GM13976 (cell line): ENCODE results near the gene UGT1A8.

Source experiments
- DNase-seq: peaks from one replicate; pipeline ENCODE4 v3.0.0; 2012; ENCODE audit warnings: low spot score
- in situ Hi-C: fragments of 300-500 bp; cut with MboI; formaldehyde crosslinking; loops from one replicate; pipeline ENCODE4 v1.12.0; 2022; ENCODE audit warnings: low sequenced_read_pairs, mixed read lengths, inconsistent platforms; ENCODE audit not compliant: unreplicated experiment
- TF ChIP-seq, protein P1 (sequence below): IDR thresholded peaks from 2 replicates; pipeline ENCODE4 v1.5.1; 2012; ENCODE audit warnings: borderline replicate concordance, mild to moderate bottlenecking; ENCODE audit not compliant: insufficient read depth; ENCODE audit errors: extremely low read depth, missing control alignments, control extremely low read depth

UGT1A8 gene

DNA sequence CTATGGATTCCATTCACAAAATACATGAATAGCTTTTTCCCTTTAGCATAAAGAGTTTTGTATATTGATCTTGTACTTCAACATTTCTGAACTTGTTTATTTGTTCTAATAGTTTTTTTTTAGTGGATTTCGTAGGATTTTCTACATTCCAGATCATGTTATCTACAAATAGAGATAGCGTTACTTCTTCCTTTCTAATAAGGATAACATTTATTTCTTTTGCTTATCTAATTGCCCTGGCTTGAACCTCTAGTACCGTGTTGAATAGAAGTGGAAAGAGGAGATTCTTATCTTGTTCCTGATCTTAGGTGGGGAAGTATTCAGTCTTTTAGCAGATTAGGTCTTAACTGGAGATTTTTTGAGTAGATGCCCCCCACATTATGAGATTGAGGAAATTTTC, 84.8 kb downstream of the UGT1A8 start:
- TF ChIP-seq, protein P1, sequence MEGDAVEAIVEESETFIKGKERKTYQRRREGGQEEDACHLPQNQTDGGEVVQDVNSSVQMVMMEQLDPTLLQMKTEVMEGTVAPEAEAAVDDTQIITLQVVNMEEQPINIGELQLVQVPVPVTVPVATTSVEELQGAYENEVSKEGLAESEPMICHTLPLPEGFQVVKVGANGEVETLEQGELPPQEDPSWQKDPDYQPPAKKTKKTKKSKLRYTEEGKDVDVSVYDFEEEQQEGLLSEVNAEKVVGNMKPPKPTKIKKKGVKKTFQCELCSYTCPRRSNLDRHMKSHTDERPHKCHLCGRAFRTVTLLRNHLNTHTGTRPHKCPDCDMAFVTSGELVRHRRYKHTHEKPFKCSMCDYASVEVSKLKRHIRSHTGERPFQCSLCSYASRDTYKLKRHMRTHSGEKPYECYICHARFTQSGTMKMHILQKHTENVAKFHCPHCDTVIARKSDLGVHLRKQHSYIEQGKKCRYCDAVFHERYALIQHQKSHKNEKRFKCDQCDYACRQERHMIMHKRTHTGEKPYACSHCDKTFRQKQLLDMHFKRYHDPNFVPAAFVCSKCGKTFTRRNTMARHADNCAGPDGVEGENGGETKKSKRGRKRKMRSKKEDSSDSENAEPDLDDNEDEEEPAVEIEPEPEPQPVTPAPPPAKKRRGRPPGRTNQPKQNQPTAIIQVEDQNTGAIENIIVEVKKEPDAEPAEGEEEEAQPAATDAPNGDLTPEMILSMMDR = no peak
- in situ Hi-C loops = loop anchor here (25.0 kb wide), 2 partner anchors 240 to 415 kb away; no protein-coding TSS in a partner anchor
- no peak for DNase-seq

DNA sequence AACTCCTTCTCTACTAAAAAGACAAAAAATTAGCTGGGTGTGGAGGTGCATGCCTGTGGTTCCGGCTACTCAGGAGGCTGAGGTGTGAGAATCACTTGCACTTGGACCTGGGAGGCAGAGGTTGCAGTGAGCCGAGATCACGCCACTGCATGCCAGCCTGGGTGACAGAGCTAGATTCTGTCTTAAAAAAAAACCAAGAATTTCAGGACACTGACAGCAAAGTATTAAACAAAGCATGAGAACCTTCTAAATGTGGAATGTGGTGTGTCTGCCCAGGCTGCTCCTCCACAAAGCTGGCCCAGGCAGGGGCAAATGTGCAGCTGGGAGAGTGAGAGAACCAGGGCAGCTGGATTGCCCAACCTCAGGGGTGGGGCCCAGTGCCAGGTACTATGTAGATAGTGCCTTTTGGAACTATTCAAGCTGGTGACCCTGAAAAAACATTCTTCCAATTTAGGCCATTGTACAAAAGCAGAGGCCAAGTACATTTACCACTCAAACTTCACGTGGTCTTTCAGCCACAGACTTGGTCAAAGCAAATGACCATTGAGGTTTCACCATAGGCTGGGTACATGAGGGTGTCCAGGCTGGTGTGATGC, 88.6 kb downstream of the UGT1A8 start:
- TF ChIP-seq, protein P1 = no peak
- DNase-seq = no peak
- in situ Hi-C loops = loop anchor here (25.0 kb wide), 2 partner anchors 244 to 419 kb away; no protein-coding TSS in a partner anchor

DNA sequence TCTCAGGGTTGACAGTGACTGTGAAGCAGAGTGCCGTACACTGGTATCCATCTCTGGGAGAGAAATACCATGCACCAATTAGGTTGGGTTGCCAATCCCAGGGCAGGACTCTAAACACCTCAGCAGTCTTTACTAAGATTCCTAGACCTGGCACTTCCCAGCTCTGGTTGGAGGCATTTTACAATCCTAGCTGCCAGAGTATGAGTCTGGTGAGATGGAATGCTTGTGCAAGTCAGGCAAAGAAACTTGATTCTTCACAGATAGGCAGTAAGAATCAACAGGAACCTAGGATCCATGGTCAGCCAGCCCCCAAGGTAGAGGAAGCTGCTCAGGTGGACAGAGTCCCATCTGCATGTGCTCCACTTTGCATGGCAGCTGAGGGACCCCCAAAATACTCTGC, 89.3 kb downstream of the UGT1A8 start:
- DNase-seq = no peak
- in situ Hi-C loops = loop anchor here (25.0 kb wide), 2 partner anchors 244 to 419 kb away; no protein-coding TSS in a partner anchor

DNA sequence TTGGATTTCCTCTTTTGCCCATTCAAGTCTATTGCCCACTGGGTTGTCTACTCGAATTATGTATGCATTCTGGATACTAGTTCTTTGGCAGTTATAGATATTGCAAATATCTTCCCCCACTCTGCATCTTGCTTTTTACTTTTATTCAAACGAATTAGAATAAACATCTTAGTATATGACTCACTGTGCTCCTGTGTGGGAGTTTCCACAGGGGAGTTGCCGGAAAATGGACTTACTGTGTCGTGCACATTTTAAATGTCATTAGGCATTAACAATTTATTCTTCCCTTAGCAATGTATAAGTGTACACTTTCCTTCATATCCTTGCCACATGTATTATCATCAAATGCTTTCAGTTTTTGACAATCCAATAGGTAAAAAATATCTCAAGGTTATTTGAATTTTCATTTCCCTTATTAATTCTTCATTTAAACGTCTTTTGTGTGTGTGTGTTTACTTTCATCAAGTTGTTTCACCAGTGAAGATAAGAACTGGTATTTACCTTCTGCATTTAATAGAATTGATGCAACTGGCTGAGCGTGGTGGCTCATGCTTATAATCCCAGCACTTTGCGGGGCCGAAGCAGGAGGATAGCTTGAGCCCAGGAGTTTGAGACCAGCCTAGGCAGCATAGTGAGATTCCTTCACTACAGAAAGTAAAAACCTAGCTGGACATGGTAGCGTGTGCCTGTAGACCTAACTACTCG, 90.7 kb downstream of the UGT1A8 start:
- no peak for DNase-seq
- in situ Hi-C loops = loop anchor here (25.0 kb wide), 2 partner anchors 246 to 421 kb away; no protein-coding TSS in a partner anchor
- TF ChIP-seq, protein P1 = no peak

More for the DNA sequence above, 89.3 kb downstream of the UGT1A8 start:
- TF ChIP-seq, protein P1 = no peak

DNA sequence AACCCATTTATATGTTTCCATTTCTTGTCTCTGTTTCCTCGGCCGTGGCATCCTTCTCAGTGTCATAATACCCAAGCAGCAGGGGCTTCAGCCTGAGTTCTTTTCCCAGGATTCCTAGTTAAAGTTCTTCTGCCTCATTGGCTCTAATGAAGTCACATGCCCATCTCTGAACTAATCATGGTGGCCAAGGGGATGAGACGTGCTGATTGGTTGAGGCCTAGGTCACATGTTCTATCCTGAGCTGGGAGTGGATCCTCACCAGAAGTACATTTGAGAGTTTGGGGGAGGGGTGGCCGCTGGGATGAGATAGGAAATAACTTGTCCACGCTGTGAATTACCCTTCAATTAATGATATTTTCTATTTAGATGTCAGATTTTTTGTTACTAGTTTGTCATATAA, 91.5 kb downstream of the UGT1A8 start:
- TF ChIP-seq, protein P1 = no peak
- DNase-seq = no peak
- in situ Hi-C loops = loop anchor here (25.0 kb wide), 2 partner anchors 247 to 422 kb away; no protein-coding TSS in a partner anchor

DNA sequence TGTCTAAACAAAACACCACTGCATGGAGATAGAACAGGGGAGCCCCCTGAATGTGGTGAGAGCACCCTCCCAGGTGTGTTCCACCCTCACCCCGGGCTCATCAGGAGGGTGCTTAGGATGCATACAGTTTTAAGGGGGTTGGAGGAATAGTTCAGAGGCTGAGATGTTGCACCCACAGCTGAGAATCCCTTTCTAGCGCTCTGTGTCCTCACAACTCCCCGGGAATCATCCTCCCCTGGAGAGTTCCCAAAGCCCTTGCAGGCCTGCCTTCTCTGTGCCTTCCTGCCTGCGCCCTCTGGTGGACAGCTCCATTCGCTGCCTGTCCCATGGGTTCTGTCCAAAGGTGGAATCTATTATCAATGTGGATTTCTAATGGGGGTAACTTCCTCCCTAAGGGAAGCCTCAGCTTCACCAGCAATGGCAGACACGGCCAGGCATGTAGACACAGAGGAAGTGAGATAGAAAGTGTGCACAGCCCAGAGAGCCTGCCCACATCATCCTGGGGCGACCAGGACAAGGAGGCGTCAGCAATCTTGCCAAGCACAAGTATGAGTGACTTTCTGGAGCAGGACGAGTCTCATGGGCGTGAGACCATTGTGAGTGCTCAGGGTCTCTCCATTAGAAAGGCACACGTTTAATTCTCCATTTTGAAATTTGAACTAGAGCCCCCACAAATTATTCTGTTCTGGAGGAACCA, 94.0 kb downstream of the UGT1A8 start:
- in situ Hi-C loops = loop anchor here (25.0 kb wide), 2 partner anchors 249 to 424 kb away; no protein-coding TSS in a partner anchor
- TF ChIP-seq, protein P1 = peak; percentile 86
- peak; percentile 64 for DNase-seq
